H1 (cell line): ENCODE results near the gene PDE3A.

Experiments used
- BCL11A ChIP-seq, 2 experiments: IDR thresholded peaks; one replicate each; pipeline ENCODE4 v1.6.1; 2011; ENCODE audit warnings: low read depth in 2 of 2, low read length in 2 of 2, mild to moderate bottlenecking in 2 of 2
- CEBPB ChIP-seq: IDR thresholded peaks from 2 replicates; pipeline ENCODE4 v1.6.1; 2012; ENCODE audit warnings: low read depth, low read length
- CTCF ChIP-seq, 3 experiments: IDR thresholded peaks; 1 replicate in 2 of 3; 2 replicates in 1 of 3; pipeline versions ENCODE4 v1.5.1 to v1.6.1; 2011; ENCODE audit warnings: low read length in 3 of 3, mild to moderate bottlenecking in 3 of 3, inconsistent platforms in 2 of 3, low read depth in 1 of 3, moderate library complexity in 1 of 3; ENCODE audit not compliant: insufficient read depth in 1 of 3; ENCODE audit errors: control extremely low read depth in 1 of 3
- JUN ChIP-seq: IDR thresholded peaks from 2 replicates; pipeline ENCODE4 v1.6.1; 2011; ENCODE audit warnings: low read depth, mild to moderate bottlenecking, improper control_type of control experiment, low read length
- JUND ChIP-seq: IDR thresholded peaks from 2 replicates; pipeline ENCODE4 v1.6.1; 2011; ENCODE audit warnings: mild to moderate bottlenecking, improper control_type of control experiment, low read length
- POLR2A ChIP-seq, 2 experiments: IDR thresholded peaks; 1 replicate in 1 of 2; 2 replicates in 1 of 2; pipeline ENCODE4 v1.6.1; 2011; ENCODE audit warnings: low read depth in 2 of 2, low read length in 2 of 2, mild to moderate bottlenecking in 2 of 2; ENCODE audit errors: control extremely low read depth in 1 of 2
- POLR2AphosphoS5 ChIP-seq: IDR thresholded peaks from 2 replicates; pipeline ENCODE4 v1.6.1; 2011; ENCODE audit warnings: low read depth, low read length
- RFX5 ChIP-seq: IDR thresholded peaks from 2 replicates; pipeline ENCODE4 v1.6.1; 2011; ENCODE audit warnings: low read depth, low read length, improper control_type of control experiment, borderline replicate concordance
- RNF2 ChIP-seq: fragments of 200-900, 300-1000 bp; sonication (generic); IDR thresholded peaks from 2 replicates; pipeline ENCODE4 v1.7.1; 2016; ENCODE audit warnings: borderline replicate concordance, low read depth, mild to moderate bottlenecking, antibody characterized with exemption, low read length; ENCODE audit not compliant: poor library complexity, severe bottlenecking; ENCODE audit errors: missing control alignments
- SP1 ChIP-seq: IDR thresholded peaks from 2 replicates; pipeline ENCODE4 v1.6.1; 2011; ENCODE audit warnings: low read depth, low read length
- SUZ12 ChIP-seq: fragments of 200-600 bp; sonication (generic); IDR thresholded peaks from 2 replicates; pipeline ENCODE4 v1.6.1; 2012; ENCODE audit warnings: mild to moderate bottlenecking, inconsistent platforms, low read length, moderate library complexity, mixed read lengths
- TAF7 ChIP-seq: optimal IDR thresholded peaks from 2 replicates; pipeline ENCODE3; 2011; ENCODE audit warnings: low read depth, mild to moderate bottlenecking, inconsistent platforms, low read length, moderate library complexity, borderline replicate concordance
- TCF12 ChIP-seq: IDR thresholded peaks from 2 replicates; pipeline ENCODE4 v1.6.1; 2011; ENCODE audit warnings: low read depth, mild to moderate bottlenecking, low read length
- USF2 ChIP-seq: IDR thresholded peaks from 2 replicates; pipeline ENCODE4 v1.6.1; 2011; ENCODE audit warnings: low read length, improper control_type of control experiment

GRCh38 chr12:20424841-20425240 is 56.5 kb downstream of the PDE3A start:
- TF ChIP-seq CTCF (IDR thresholded peaks at IDR 0.05; ENCODE audit: control extremely low read depth in 1 of 3, insufficient read depth in 1 of 3, low read depth in 1 of 3, low read length in 3 of 3) (no peak), POLR2AphosphoS5 (no peak), CEBPB (no peak), POLR2A (IDR thresholded peaks at IDR 0.05; ENCODE audit: control extremely low read depth in 1 of 2, low read depth in 2 of 2, low read length in 2 of 2) (no peak), JUND (no peak), SP1 (no peak), BCL11A (IDR thresholded peaks at IDR 0.05; ENCODE audit: low read depth in 2 of 2, low read length in 2 of 2) (no peak), JUN (no peak), RFX5 (no peak), USF2 (no peak), RNF2 (no peak), SUZ12 (no peak), TAF7 (no peak), TCF12 (no peak)
